NCI-H1694 treated with DMSO at 0.1 percent for 48 hours (cell line): Measurements from ENCODE around the gene SLC18A2.

ENCODE experiments used
- DNase-seq: peaks from one replicate; lab custom pipeline; 2025; lab: John Stamatoyannopoulos, UW

SLC18A2 gene

GRCh38 chr10:117237401-117237991 is 3.4 kb upstream of the SLC18A2 start:
- DNase-seq = no peak

GRCh38 chr10:117239051-117239450 is 1.9 kb upstream of the SLC18A2 start:
- DNase-seq = no peak

- no peak for DNase-seq
These were observed 943 bp upstream of the SLC18A2 start for GRCh38 chr10:117239721-117240620.

- no peak for DNase-seq
These were observed 888 bp downstream of the SLC18A2 start for GRCh38 chr10:117241541-117242462.

- no peak for DNase-seq
These were observed 1.5 kb downstream of the SLC18A2 start for GRCh38 chr10:117242463-117242832.

GRCh38 chr10:117246997-117247671 is 6.2 kb downstream of the SLC18A2 start:
- DNase-seq = no peak

- DNase-seq = no peak
These were observed 8.0 kb downstream of the SLC18A2 start for GRCh38 chr10:117248750-117249465.

- DNase-seq = no peak
These were observed 8.7 kb downstream of the SLC18A2 start for GRCh38 chr10:117249493-117250093.

GRCh38 chr10:117250411-117250810 is 9.5 kb downstream of the SLC18A2 start:
- no peak for DNase-seq

GRCh38 chr10:117253908-117254307 is 13.0 kb downstream of the SLC18A2 start:
- DNase-seq = no peak

- no peak for DNase-seq
These were observed 13.4 kb downstream of the SLC18A2 start for GRCh38 chr10:117254338-117254737.

GRCh38 chr10:117254774-117255735 is 14.1 kb downstream of the SLC18A2 start:
- DNase-seq = no peak

- no peak for DNase-seq
These were observed 15.0 kb downstream of the SLC18A2 start for GRCh38 chr10:117255835-117256460.

- DNase-seq = no peak
These were observed 16.0 kb downstream of the SLC18A2 start for GRCh38 chr10:117256910-117257309.

GRCh38 chr10:117257721-117258120 is 16.8 kb downstream of the SLC18A2 start:
- DNase-seq = no peak

- DNase-seq = no peak
These were observed 18.4 kb downstream of the SLC18A2 start for GRCh38 chr10:117259279-117259678.

GRCh38 chr10:117260084-117260483 is 19.2 kb downstream of the SLC18A2 start:
- DNase-seq = no peak

GRCh38 chr10:117261501-117261900 is 20.6 kb downstream of the SLC18A2 start:
- no peak for DNase-seq

GRCh38 chr10:117262291-117262902 is 21.5 kb downstream of the SLC18A2 start:
- DNase-seq = no peak
